Subcutaneous adipose tissue (tissue), 4 donors: Measurements from ENCODE around the gene GSTM2. TPM values are rescaled to one million over a fixed set of nuclear protein-coding genes. Genes with fewer than 3 reads are reported as not detected.

ENCODE experiments used
- total RNA-seq, 4 donors: library from RNA; depleted of rRNA; stranded (reverse); fragments of >200 nt; gene quantifications; one replicate each; pipeline ENCODE4 v1.1.0, GENCODE V29; 2016
- TF ChIP-seq, protein P1 (sequence below): fragments of 450-650 bp; IDR thresholded peaks from one replicate; pipeline ENCODE4 v1.5.1; 2016; ENCODE audit warnings: low read depth, mild to moderate bottlenecking, control low read depth, antibody characterized with exemption, moderate library complexity

Gene GSTM2
- total RNA-seq, 4 donors from 2014 or later, result 38.0 to 87.8 (median 58.4) TPM

DNA sequence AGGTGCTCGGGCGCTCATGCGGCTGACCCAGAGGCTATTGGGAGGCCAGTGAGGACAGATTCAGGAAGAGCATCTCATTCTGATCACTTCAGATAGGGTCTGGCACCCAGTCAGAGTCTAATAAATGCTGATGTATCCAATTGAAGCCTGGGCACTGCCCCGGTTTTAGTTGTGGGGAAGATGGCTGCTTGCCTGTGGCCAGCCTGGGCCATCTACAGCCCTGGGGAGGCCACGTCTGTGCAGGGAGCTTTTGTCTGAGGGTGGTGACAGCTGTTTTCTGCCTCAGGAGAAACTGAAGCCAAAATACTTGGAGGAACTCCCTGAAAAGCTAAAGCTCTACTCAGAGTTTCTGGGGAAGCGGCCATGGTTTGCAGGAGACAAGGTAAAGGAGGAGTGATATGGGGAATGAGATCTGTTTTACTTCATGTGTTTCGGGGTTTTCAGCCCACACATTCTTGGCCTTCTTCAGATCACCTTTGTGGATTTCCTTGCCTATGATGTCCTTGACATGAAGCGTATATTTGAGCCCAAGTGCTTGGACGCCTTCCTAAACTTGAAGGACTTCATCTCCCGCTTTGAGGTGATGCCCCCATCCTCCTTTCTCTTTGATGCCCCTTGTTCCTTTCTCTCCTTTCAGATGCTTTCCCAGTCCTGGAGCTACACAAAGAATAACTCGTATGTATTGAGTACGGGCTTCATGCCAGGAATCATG lies 47.0 kb downstream of the GSTM2 start:
- TF ChIP-seq, protein P1, sequence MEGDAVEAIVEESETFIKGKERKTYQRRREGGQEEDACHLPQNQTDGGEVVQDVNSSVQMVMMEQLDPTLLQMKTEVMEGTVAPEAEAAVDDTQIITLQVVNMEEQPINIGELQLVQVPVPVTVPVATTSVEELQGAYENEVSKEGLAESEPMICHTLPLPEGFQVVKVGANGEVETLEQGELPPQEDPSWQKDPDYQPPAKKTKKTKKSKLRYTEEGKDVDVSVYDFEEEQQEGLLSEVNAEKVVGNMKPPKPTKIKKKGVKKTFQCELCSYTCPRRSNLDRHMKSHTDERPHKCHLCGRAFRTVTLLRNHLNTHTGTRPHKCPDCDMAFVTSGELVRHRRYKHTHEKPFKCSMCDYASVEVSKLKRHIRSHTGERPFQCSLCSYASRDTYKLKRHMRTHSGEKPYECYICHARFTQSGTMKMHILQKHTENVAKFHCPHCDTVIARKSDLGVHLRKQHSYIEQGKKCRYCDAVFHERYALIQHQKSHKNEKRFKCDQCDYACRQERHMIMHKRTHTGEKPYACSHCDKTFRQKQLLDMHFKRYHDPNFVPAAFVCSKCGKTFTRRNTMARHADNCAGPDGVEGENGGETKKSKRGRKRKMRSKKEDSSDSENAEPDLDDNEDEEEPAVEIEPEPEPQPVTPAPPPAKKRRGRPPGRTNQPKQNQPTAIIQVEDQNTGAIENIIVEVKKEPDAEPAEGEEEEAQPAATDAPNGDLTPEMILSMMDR, result no peak

DNA sequence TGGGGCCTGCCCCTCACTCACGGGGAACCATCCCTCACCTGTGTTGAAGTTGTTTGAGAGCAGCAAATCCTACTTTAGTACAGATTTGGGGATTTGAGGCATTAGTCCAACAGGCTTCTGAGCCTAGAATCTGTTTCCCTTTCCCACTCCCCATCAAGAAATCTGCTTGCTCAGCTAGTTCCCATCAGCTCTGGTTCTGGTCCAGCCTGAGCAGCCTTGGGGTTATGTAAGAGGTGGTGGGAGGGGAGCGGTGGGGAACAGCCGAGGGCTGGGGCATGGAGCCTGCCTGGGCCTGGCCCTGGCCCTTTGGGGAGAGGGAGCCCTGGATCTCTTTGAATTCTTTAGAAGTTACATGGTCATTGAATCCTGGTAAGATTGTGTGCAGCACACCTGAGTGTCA lies 48.3 kb downstream of the GSTM2 start:
- TF ChIP-seq, protein P1, result no peak

DNA sequence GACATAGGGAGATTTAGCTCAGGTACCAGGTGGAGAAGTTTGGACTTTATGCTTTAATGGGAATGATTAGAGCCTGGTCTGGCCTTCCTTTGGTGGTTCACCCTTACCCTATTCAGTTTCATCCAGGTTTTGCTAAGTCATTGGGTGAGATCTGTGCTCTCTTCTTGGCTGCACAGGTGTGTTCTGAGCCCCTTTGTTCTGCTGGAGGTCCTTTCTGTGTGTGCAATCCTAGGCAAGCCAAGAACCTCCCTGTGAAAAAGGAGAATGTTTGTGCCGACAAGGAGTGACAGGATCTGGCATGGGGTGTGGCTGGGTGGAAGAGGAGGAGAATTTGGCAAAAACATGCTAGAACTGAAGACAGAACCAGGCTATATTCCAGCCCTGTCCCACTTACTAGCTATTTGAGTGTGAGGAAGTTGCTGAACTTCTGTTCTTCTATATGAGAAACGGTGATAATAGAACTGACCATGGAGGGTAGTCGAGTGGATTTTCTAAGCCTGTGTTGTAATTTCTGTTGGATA lies 48.8 kb downstream of the GSTM2 start:
- TF ChIP-seq, protein P1, result no peak

DNA sequence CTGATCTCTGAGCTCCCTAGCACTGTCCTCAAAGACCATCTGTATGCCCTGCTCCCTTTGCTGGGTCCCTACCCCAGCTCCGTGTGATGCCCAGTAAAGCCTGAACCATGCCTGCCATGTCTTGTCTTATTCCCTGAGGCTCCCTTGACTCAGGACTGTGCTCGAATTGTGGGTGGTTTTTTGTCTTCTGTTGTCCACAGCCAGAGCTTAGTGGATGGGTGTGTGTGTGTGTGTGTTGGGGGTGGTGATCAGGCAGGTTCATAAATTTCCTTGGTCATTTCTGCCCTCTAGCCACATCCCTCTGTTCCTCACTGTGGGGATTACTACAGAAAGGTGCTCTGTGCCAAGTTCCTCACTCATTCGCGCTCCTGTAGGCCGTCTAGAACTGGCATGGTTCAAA lies 49.9 kb downstream of the GSTM2 start:
- TF ChIP-seq, protein P1, result no peak

DNA sequence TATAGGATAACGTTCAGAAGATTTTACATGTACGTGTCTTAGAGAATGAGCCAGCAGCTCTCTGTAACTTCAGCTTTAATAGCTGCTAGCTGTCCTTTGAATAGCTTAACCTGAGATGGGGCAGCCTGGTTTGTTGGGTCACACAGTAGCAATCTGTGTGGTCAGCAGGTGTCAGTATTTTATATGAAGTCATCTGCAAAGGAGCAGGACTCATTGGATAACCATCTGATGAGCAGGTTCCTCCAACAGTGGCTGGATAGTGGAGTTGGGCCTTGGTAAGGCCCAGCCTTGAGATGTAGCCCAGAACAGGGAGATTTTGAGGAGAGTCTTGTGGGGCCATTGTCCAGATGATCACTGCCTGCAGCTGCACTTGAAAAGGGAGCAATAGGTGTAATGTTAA lies 50.6 kb downstream of the GSTM2 start:
- TF ChIP-seq, protein P1, result no peak

DNA sequence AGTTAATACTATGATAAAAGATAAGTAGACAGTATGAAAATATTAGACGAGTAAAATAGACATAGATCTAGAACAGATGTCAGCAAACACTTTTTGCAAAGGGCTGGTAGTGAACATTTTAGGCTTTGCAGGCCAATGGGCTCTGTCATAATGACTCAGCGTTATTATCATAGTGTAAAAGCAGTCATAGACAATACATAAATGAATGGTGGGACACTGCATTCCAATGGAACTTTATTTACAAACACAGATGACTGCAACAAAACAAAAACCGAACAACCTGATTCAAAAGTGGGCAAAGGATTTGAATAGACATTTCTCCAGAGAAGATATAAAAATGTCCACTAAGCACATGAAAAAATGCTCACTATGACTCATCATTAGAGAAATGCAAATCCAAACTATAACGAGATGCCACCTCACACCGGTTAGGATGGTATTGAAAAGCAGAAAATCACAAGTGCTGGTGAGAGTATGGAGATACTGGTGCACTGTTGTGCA lies 51.5 kb downstream of the GSTM2 start:
- TF ChIP-seq, protein P1, result no peak

DNA sequence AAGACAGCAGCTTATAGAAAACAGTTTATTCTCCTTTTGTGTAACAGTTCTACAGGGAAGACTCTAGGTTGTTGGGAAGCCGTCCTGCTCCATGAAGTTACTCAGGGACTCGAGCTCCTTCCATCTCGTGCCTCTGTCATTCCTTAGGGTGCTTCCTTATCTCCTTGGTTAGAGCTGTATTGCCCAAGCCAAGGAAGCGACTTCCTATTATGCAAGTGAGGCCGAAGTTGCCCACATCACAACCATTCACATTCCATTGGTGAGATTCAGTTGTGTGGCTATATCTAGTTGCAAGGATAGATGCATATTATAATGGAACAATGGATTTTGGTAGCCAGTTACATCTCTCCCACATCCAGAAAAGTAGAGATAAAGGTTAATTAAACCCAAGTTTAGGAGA lies 53.2 kb downstream of the GSTM2 start:
- TF ChIP-seq, protein P1, result no peak
